Kidney (tissue), 22 donors: ENCODE results near the gene ZNF419. TPM values are rescaled to one million over a fixed set of nuclear protein-coding genes. Genes with fewer than 3 reads are reported as not detected.
"Not testable (repeated sequence)": the region's sequence is repeated elsewhere in the genome, so short reads cannot be mapped to it uniquely, and the experiment has no call there.

Experiments
- DNase-seq, 5 donors: peaks; one replicate each; pipeline ENCODE4 v3.0.0-alpha.2; 2013 to 2020
- FAIRE-seq: peaks from 2 replicates; lab custom pipeline; 2012; peaks lifted over from hg19 to GRCh38; lab: Jason Lieb, UNC
- H3K27ac ChIP-seq, 2 donors: one replicate each; pipeline ENCODE4 v1.7.0; 2013; ENCODE audit warnings: low read depth in 2 of 2, low read length in 2 of 2, inconsistent platforms in 1 of 2
- H3K27me3 ChIP-seq: one replicate; pipeline ENCODE4 v1.7.1; 2013; ENCODE audit warnings: low read length, inconsistent platforms; ENCODE audit not compliant: control insufficient read depth, insufficient read depth
- H3K36me3 ChIP-seq, 3 donors: one replicate each; pipeline versions ENCODE4 v1.7.0 to v1.7.1; 2013; ENCODE audit warnings: low read length in 3 of 3, control low read depth in 1 of 3, inconsistent platforms in 1 of 3; ENCODE audit not compliant: insufficient read depth in 3 of 3, control insufficient read depth in 2 of 3
- H3K4me1 ChIP-seq, 3 donors: one replicate each; pipeline versions ENCODE4 v1.7.0 to v1.7.1; 2013; ENCODE audit warnings: low read length in 3 of 3, inconsistent platforms in 1 of 3, low read depth in 1 of 3; ENCODE audit not compliant: control insufficient read depth in 2 of 3, insufficient read depth in 2 of 3
- H3K4me3 ChIP-seq, 3 donors: one replicate each; pipeline versions ENCODE4 v1.7.0 to v1.8.1; 2013; ENCODE audit warnings: low read length in 3 of 3, control low read depth in 1 of 3, inconsistent platforms in 1 of 3
- H3K9ac ChIP-seq, 3 donors: one replicate each; pipeline versions ENCODE4 v1.7.0 to v1.7.1; 2013; ENCODE audit warnings: low read length in 3 of 3, control low read depth in 1 of 3, inconsistent platforms in 1 of 3
- H3K9me3 ChIP-seq, 3 donors: one replicate each; pipeline versions ENCODE4 v1.7.0 to v1.7.1; 2013; ENCODE audit warnings: low read length in 3 of 3, control low read depth in 1 of 3, inconsistent platforms in 1 of 3; ENCODE audit not compliant: control insufficient read depth in 2 of 3, insufficient read depth in 1 of 3
- CTCF ChIP-seq: IDR thresholded peaks from 3 replicates; pipeline ENCODE4 v1.5.1; 2012; ENCODE audit warnings: mild to moderate bottlenecking, moderate library complexity, borderline replicate concordance; ENCODE audit not compliant: insufficient read depth; ENCODE audit errors: extremely low read depth
- intact Hi-C: fragments of 100-400 bp; cut with DNase I; formaldehyde crosslinking; loops from one replicate; pipeline ENCODE4 v1.11.1; 2022
- long read RNA-seq, 10 donors: library from polyadenylated mRNA in 1 of 10; unstranded in 1 of 10; transcript quantifications; one replicate each; pipeline ENCODE4 v2.0.0 and lab custom pipeline, GENCODE V29; 2021 to 2026
- polyA plus RNA-seq: library from polyadenylated mRNA; stranded (reverse); fragments of 350-450 nt; fragmentation: Illumina TruSeq; extraction: RNeasy Lipid Tissue Mini Kit (QIAGEN cat#74804); gene quantifications from one replicate; pipeline ENCODE4 v1.2.3, GENCODE V29; 2014; ENCODE audit warnings: low read depth, low replicate concordance; ENCODE audit not compliant: insufficient read depth
- total RNA-seq: library from RNA; stranded (reverse); fragmentation: NEBNext Ultra II Directional; extraction: Animal tissue kit (Norgen Biotek cat#: 25700); gene quantifications from one replicate; pipeline ENCODE4 v1.2.1, GENCODE V29; 2021
- donor health status: control.
- donor health status: control.
- donor health status: control.
- donor health status: control.
- donor health status: control.
- donor health status: DM: yes; HTN: yes; CAD: no.
- donor health status: Normal renal cell carcinoma (clear cell type).

Gene ZNF419
- total RNA-seq (15.4 TPM), polyA plus RNA-seq (5.7 TPM)
- long read RNA-seq, donor 1, partial matches to known transcripts: 0 of 2 reads
- long read RNA-seq, donor 1, other reads (novel, unspliced or antisense): 0 of 2 reads
- long read RNA-seq, donor 2, partial matches to known transcripts: 0 of 3 reads
- long read RNA-seq, donor 2, other reads (novel, unspliced or antisense): 0 of 3 reads
- long read RNA-seq, donor 3, partial matches to known transcripts: 0 of 3 reads
- long read RNA-seq, donor 3, other reads (novel, unspliced or antisense): 0 of 3 reads
- long read RNA-seq, donor 4, partial matches to known transcripts: 0 of 2 reads
- long read RNA-seq, donor 4, other reads (novel, unspliced or antisense): 0 of 2 reads
- long read RNA-seq, donor 5: 0 reads
- long read RNA-seq, donor 6: 0 reads
- long read RNA-seq, donor 7, partial matches to known transcripts: 1 of 8 reads
- long read RNA-seq, donor 7, other reads (novel, unspliced or antisense): 0 of 8 reads
- long read RNA-seq, donor 8, full-length matches to known transcripts: 4 of 4 reads
- long read RNA-seq, donor 8, partial matches to known transcripts: 0 of 4 reads
- long read RNA-seq, donor 8, other reads (novel, unspliced or antisense): 0 of 4 reads
- long read RNA-seq, donor 9, partial matches to known transcripts: 0 of 3 reads
- long read RNA-seq, donor 9, other reads (novel, unspliced or antisense): 0 of 3 reads
- long read RNA-seq, donor 10, partial matches to known transcripts: 5 of 9 reads
- long read RNA-seq, donor 10, other reads (novel, unspliced or antisense): 0 of 9 reads

- Histone ChIP-seq H3K9me3 (peaks cover 0 to 11% (median 2%) of the 10 kb centered on the region in 3 donors), H3K36me3 (peaks cover 8 to 10% (median 10%) of the 10 kb centered on the region in 3 donors), H3K27ac (peak within 1 kb of the TSS; percentile 63 to 65), H3K9ac (peak within 1 kb of the TSS; percentile 44 to 87 (median 85)), H3K4me3 (peak within 1 kb of the TSS; percentile 80 to 84 (median 82))
- peak; percentile 73 for FAIRE-seq
- H3K27me3 ChIP-seq, intact Hi-C loops, H3K4me1 ChIP-seq: not testable (repeated sequence)
- DNase-seq: peak; percentile 95 to 97 (median 96)
These were observed at the start of gene ZNF419 for GRCh38 chr19:57487477-57488298. Gene ZNF419, plus strand, starts transcription at chr19:57487750. Its CDS starts 201 bp downstream, at chr19:57487951.

- no peak for FAIRE-seq
- Histone ChIP-seq H3K4me3 (no peak overlapping the region), H3K27ac (no peak overlapping the region), H3K27me3 (no peaks in the 10 kb centered on the region), H3K9ac (no peak overlapping the region), H3K9me3 (peaks cover 0 to 2% (median 0%) of the 10 kb centered on the region in 3 donors), H3K36me3 (peaks cover 6 to 8% (median 7%) of the 10 kb centered on the region in 3 donors), H3K4me1 (peaks cover 0 to 12% (median 10%) of the 10 kb centered on the region in 3 donors)
- no peak for TF ChIP-seq CTCF
- DNase-seq: no peak
- intact Hi-C loops: no loop called here
These were observed 49.6 kb upstream of the ZNF419 start for GRCh38 chr19:57437931-57438330.

DNA sequence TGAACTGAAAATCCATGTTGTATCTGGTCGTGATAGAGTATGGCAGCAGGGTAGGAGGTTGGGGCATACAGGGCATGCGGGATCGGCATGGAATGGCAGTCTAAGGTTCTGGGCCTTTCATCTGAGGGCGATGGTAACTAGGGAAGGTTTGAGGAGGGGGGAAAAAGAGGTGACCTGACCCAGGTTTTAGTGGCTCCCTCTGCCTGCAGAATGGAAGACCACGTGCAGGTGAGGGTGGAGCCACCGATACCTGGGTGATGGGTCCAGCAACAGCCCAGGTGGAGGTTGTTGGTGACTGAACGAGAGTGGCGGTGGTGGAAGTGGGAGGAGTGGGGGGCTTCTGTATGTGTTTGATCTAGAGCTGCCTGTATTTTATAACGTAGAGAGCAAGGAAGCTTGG is 48.6 kb upstream of the ZNF419 start:
- DNase-seq: no peak
- no peak for FAIRE-seq
- Histone ChIP-seq H3K4me1 (peaks cover 0 to 12% (median 10%) of the 10 kb centered on the region in 3 donors), H3K27ac (no peak overlapping the region), H3K9ac (no peak overlapping the region), H3K36me3 (peaks cover 12 to 16% (median 14%) of the 10 kb centered on the region in 3 donors), H3K27me3 (no peaks in the 10 kb centered on the region), H3K4me3 (no peak overlapping the region), H3K9me3 (peaks cover 0 to 10% (median 8%) of the 10 kb centered on the region in 3 donors)
- no peak for TF ChIP-seq CTCF
- intact Hi-C loops: no loop called here
